ENCODE measurements around the gene TMC4. TPM values are rescaled to one million over a fixed set of nuclear protein-coding genes. Genes with fewer than 3 reads are reported as not detected.

The TMC4 gene
- polyA plus RNA-seq, 1 donor from 2014 or later, result 0.15 TPM

DNA sequence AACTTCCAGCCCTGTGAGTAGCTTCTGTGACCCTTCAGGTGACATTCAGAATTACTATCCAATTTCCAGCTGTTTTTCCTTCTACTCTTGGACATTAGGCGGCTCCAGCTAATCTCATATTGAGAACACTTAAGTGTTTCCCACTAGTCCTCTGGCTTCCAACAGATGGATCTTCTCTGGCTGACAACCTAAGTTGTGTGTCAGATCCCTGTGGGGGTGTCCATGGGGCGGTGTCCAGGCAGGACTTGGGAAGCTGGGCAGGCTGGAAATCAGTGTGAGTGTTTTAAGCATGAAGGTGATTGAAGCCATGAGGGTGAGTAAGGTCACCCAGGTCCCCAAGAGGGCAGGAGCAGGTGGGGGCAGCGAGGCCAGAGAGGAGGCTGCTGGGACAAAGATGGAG, 25.3 kb downstream of the TMC4 start:
- Histone ChIP-seq H3K27me3 (ENCODE audit: insufficient read depth, low read depth, low read length) (no peaks in the 10 kb centered on the region), H3K4me3 (ENCODE audit: low read length) (no peak overlapping the region), H3K9me3 (ENCODE audit: low read length) (no peaks in the 10 kb centered on the region), H3K36me3 (ENCODE audit: insufficient read depth, low read length) (no peaks in the 10 kb centered on the region), H3K27ac (ENCODE audit: low read length) (no peak overlapping the region), H3K9me2 (ENCODE audit: insufficient read depth, low read length) (no peaks in the 10 kb centered on the region), H2AFZ (ENCODE audit: low read depth, low read length) (no peak overlapping the region), H3K79me2 (replicated peaks; ENCODE audit: insufficient read depth, low read length) (no peaks in the 10 kb centered on the region), H3F3A (ENCODE audit: insufficient read depth, low read length, poor library complexity, severe bottlenecking) (no peaks in the 10 kb centered on the region), H3K9ac (ENCODE audit: low read length) (no peak overlapping the region), H3K4me2 (ENCODE audit: low read length) (no peak overlapping the region), H4K20me1 (ENCODE audit: insufficient read depth) (no peaks in the 10 kb centered on the region)
- TF ChIP-seq REST (IDR thresholded peaks at IDR 0.05; ENCODE audit: borderline replicate concordance) (no peak), TAF1 (IDR thresholded peaks at IDR 0.05; ENCODE audit: low read depth) (no peak), CTCF (IDR thresholded peaks at IDR 0.05; ENCODE audit: poor library complexity, severe bottlenecking) (no peak), EZH2 (IDR thresholded peaks at IDR 0.05; ENCODE audit: borderline replicate concordance, insufficient read depth, low read length, poor library complexity, severe bottlenecking) (no peak), MXI1 (conservative IDR thresholded peaks at IDR 0.05; ENCODE audit: poor library complexity, severe bottlenecking) (no peak), EP300 (conservative IDR thresholded peaks at IDR 0.05; ENCODE audit: poor library complexity, severe bottlenecking) (no peak), POLR2AphosphoS5 (IDR thresholded peaks at IDR 0.05) (no peak), SMC3 (conservative IDR thresholded peaks at IDR 0.05; ENCODE audit: poor library complexity) (no peak), RAD21 (conservative IDR thresholded peaks at IDR 0.05) (no peak)

- Histone ChIP-seq H3K27ac (ENCODE audit: low read length) (no peak overlapping the region), H3K36me3 (ENCODE audit: insufficient read depth, low read length) (no peaks in the 10 kb centered on the region), H3K9ac (ENCODE audit: low read length) (no peak overlapping the region), H3K4me3 (ENCODE audit: low read length) (no peak overlapping the region), H3K9me2 (ENCODE audit: insufficient read depth, low read length) (no peaks in the 10 kb centered on the region), H2AFZ (ENCODE audit: low read depth, low read length) (no peak overlapping the region), H3K4me2 (ENCODE audit: low read length) (no peak overlapping the region), H3F3A (ENCODE audit: insufficient read depth, low read length, poor library complexity, severe bottlenecking) (no peaks in the 10 kb centered on the region), H3K79me2 (replicated peaks; ENCODE audit: insufficient read depth, low read length) (peaks cover 7% of the 10 kb centered on the region), H3K9me3 (ENCODE audit: low read length) (no peaks in the 10 kb centered on the region), H3K27me3 (ENCODE audit: insufficient read depth, low read depth, low read length) (no peaks in the 10 kb centered on the region), H4K20me1 (ENCODE audit: insufficient read depth) (no peaks in the 10 kb centered on the region)
- TF ChIP-seq EP300 (conservative IDR thresholded peaks at IDR 0.05; ENCODE audit: poor library complexity, severe bottlenecking), result no peak
- TF ChIP-seq POLR2AphosphoS5 (IDR thresholded peaks at IDR 0.05), result no peak
- no peak for TF ChIP-seq EZH2 (IDR thresholded peaks at IDR 0.05; ENCODE audit: borderline replicate concordance, insufficient read depth, low read length, poor library complexity, severe bottlenecking)
- TF ChIP-seq TAF1 (IDR thresholded peaks at IDR 0.05; ENCODE audit: low read depth), result no peak
- TF ChIP-seq CTCF (IDR thresholded peaks at IDR 0.05; ENCODE audit: poor library complexity, severe bottlenecking), result no peak
- no peak for TF ChIP-seq RAD21 (conservative IDR thresholded peaks at IDR 0.05)
- no peak for TF ChIP-seq SMC3 (conservative IDR thresholded peaks at IDR 0.05; ENCODE audit: poor library complexity)
- no peak for TF ChIP-seq MXI1 (conservative IDR thresholded peaks at IDR 0.05; ENCODE audit: poor library complexity, severe bottlenecking)
- no peak for TF ChIP-seq REST (IDR thresholded peaks at IDR 0.05; ENCODE audit: borderline replicate concordance)
These were observed 27.3 kb downstream of the TMC4 start for GRCh38 chr19:54145541-54146158.

Data from neural cell (in vitro differentiated cells).